VCaP (cell line): ENCODE data around the gene ZNF526.
"Not testable (repeated sequence)": the region's sequence is repeated elsewhere in the genome, so short reads cannot be mapped to it uniquely, and the experiment has no call there.

Experiments used
- H3K27ac ChIP-seq: fragments of 450-650 bp; 2 replicates; pipeline ENCODE4 v1.5.1; 2017
- TF ChIP-seq, protein P1 (sequence below): fragments of 450-650 bp; conservative IDR thresholded peaks from 2 replicates; pipeline ENCODE4 v1.5.1; 2017; ENCODE audit warnings: mild to moderate bottlenecking, moderate library complexity

The ZNF526 gene

DNA sequence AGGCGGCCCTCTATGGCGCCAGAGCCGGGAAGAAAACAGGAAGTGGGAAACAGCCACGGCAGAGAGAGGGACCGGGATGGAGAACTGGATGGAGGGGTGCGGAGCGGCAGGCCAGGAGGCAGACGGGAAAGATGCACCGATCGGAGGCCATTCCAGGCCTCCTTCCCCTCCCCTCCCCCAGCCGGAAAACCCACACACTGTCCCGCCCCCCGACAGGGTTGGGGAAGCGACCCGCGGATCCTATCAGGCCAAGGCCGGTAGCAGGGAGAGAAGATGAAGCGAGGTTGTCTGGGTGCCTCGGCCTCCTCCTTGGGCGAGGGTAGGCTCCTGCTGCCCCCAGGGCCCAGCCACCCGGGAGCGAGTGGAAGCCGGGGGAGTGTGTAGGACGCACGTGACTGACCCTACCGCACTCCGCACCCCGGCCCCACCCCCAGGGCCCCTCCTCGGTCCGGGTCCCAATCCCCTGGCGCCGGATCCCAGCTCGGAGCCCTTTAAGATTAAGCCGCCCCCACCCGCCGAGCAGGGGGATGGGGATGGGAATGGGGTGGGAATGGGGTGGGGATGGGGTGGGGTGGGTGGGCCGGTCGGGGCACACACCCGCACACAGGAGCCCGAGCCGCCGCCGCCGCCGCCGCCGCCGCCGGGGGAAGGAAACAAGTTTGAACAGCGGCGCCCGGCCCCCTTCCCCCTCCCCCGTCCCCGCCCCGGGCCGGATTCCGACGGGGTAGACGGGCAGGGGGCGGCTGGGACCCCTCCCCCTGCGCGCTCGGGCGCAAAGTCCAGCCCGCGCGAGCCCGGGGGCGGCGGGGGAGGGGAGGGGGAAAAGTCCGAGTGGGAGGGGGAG, 33.4 kb downstream of the ZNF526 start:
- peak overlapping the region; percentile 91 for H3K27ac ChIP-seq
- TF ChIP-seq, protein P1, sequence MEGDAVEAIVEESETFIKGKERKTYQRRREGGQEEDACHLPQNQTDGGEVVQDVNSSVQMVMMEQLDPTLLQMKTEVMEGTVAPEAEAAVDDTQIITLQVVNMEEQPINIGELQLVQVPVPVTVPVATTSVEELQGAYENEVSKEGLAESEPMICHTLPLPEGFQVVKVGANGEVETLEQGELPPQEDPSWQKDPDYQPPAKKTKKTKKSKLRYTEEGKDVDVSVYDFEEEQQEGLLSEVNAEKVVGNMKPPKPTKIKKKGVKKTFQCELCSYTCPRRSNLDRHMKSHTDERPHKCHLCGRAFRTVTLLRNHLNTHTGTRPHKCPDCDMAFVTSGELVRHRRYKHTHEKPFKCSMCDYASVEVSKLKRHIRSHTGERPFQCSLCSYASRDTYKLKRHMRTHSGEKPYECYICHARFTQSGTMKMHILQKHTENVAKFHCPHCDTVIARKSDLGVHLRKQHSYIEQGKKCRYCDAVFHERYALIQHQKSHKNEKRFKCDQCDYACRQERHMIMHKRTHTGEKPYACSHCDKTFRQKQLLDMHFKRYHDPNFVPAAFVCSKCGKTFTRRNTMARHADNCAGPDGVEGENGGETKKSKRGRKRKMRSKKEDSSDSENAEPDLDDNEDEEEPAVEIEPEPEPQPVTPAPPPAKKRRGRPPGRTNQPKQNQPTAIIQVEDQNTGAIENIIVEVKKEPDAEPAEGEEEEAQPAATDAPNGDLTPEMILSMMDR: no peak

DNA sequence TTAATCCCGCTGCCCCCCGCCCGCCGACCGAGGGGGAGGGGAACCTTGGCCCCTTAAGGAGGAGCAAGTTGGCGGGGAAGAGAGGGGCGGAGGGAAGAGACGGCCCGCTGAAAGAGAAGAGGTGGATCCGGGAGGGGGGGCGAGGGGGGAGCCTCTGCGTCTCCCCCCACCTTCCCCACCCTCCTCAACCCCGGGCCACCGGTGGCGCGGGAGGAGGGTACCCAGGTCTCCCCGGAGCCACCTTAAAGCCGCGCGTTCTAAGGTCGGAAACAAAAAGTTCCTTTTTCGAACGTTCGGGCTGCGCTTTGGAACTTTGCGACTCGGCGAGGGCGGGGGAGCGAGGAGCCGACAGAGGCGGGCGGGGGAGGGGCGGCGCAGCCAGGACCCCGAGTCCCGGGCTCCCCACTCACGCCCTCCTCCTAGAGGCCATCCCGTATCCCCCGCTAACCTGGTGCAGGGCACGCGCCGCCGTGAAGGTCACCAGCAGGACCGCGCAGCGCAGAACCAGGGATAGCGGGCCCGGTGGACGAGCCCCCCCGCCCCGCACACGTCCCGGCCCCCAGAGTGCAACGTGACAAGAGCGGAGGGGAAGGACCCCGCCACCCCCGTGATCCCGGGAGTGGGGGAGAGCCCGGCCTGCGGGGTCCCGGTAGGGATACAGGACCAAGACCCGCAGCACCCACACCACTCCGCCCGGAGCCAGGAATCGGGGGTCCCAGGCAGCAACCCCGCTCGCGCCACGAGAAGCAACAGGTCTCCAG, 34.2 kb downstream of the ZNF526 start:
- H3K27ac ChIP-seq: peak overlapping the region; percentile 91
- TF ChIP-seq, protein P1: no peak

DNA sequence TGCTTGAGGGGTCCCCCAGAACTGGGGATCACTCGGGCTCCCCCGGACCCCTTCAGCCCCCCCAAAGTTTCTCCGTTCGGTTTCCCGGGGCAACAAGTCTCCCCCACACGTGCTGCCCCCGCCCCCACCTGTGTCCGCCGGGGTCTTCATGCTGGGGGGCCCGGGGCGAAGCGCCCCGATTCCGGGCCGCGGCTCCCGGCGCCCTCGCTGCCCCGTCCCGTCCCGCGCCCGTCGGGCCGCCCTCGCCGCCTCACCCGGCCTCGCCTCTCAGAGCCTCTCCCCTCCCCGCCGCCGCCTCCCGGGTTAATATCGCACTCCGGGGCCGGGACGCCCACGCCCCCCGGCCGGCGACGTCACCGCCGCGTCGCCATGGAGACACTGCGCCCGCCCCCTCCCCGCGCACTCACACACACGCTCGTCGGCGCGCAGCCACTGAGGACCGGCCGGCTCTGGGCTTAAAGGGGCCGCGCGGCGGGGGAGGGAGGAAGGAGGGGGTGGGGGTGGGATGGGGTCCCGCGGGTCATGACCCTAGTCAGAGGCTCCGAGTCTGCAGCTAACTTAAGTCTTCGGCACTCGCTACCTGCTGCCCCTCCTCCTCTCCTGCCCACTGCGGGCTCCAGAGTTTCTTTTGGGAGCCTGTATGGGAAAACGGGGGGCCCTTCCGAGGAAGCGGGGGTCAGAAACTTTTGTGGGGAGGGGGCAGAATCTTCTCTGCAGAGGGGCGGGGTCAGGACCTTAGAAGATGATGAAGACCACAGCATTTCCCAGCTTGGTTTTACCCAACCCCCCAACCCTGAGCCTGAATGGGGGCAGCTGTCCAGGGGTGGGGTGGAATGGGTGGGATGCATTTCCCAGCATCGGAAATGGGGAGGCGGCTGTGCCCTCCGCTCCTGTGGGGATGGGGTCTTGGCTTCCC, 35.0 kb downstream of the ZNF526 start, which contains the start of gene ERF:
Gene ERF, minus strand, starts transcription at position 279 of the 916 bp plus-strand sequence. Its CDS starts 129 bp downstream, at position 150.
- peak within 1 kb of the TSS; percentile 91 for H3K27ac ChIP-seq
- TF ChIP-seq, protein P1: no peak

DNA sequence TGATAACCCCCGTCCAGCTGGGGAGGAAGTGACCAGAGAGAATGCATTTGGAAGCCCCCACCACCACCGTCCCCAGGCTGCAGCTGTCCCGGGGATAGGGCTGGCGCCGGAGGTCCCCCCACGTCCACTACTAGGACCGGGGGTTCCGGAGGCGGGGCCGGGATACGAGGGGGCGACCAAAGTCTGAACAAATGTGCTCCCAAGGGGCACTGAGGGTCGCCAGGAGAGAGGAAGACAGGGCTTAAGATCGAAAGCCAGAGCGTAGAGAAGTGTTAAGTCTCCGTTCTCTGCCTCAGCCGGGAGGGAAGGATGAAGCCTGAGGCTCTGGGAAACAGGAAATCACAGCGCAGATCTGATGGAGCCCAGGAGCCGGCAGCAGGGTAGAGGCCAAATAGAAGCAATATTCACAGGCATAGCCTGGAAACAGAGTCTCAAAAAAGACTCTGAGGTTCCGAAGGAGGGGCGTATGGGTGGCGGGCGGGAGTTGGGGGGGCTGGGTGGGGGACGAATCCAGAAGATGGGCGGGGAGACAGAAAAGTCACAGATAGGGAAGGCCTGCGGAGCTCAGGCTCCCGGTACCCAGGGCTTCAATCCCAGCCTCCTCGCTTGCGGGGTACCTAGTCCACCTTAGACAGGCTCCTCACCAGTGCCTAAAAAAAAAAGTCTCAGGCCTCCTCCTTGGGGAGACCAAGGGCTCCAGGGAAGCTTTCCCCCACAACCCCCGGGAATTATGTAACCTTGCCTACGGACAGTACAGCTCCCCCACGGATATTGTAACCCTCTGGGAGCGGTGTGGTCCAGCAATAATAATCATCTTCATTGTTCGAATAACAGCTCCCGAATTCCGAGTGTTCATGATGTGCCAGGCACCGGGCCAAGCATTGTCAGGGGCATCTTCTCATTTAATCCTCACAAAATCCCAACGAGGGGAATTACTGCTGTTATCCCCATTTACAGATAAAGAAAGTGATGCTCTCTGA, 35.9 kb downstream of the ZNF526 start:
- H3K27ac ChIP-seq: peak overlapping the region; percentile 91

DNA sequence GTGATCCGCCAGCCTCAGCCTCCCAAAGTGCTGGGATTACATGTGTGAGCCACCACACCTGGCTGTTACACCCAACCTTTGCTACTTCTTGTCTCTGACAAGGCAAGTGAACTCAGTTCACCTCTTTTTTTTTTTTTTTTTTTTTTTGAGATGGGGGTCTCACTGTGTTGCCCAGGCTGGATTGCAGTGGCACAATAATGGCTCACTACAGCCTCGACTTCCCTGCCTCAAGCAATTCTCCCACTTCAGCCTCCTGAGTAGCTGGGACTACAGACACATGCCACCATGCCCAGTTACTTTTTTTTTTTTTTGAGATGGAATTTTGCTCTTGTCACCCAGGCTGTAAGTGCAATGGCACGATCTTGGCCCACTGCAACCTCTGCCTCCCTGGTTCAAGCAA, 37.7 kb downstream of the ZNF526 start:
- not testable (repeated sequence) for H3K27ac ChIP-seq

More for the DNA sequence above, 35.9 kb downstream of the ZNF526 start:
- TF ChIP-seq, protein P1: no peak

DNA sequence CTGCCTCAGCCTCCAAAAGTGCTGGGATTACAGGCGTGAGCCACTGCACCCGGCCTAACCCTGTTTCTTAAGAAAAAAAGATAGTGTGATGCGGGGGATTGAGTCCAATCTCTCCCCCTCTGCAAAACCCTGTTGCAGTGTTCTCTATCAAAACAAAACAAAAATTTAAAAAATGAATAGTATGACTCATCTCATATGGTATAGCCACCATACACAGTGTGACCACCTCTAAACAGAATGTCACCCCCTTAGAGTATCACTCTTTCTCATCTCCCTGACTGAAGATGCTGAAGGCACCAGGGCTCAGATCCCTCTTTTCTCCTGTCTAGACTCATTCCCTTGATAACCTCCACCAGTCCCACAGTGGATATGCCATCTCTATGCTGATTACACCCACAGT, 41.7 kb downstream of the ZNF526 start:
- TF ChIP-seq, protein P1: no peak
- no peak overlapping the region for H3K27ac ChIP-seq

DNA sequence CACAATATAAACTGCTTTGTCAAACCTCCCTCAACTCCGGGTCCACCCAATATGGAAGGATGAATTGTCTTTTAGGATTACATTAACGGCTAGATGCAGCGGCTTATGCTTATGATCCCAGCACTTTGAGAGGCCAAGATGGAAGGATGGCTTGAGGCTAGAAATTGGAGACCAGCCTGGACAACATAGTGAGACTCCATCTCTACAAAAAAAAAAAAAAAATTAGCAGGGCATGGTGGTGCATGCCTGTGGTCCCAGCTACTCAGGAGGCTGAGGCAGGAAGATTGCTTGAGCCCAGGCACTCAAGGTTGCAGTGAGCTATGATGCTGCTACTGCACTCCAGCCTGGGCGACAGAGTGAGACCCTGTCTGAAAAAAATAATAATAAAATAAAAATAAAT, 46.0 kb downstream of the ZNF526 start:
- H3K27ac ChIP-seq: not testable (repeated sequence)

DNA sequence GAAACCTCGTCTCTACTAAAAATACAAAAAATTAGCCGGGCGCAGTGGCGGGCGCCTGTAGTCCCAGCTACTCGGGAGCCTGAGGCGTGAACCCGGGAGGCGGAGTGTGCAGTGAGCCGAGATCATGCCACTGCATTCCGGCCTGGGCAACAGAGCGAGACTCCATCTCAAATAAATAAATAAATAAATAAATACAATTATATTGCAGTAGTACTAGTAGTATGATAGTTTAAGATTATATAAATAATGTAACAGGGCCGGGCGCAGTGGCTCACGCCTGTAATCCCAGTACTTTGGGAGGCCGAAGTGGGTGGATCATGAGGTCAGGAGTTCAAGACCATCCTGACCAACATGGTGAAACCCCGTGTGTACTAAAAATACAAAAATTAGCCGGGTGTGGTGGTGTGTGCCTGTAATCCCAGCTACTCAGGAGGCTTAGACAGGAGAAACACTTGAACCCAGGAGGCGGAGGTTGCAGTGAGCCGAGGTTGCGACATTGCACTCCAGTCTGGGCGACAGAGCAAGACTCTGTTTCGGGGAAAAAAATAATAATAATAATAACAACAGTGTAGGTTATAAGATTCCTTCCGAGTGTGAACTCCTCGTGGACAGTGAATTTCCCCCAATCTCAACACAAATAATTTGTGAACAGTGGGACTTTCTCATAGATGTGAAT, 47.0 kb downstream of the ZNF526 start:
- peak overlapping the region; percentile 98 for H3K27ac ChIP-seq
